ENCODE data around the gene CABLES1. TPM values are rescaled to one million over a fixed set of nuclear protein-coding genes. Genes with fewer than 3 reads are reported as not detected.

Gene CABLES1
- total and polyA plus RNA-seq, 2 donors from 2014 or later, result 7.6 to 40.5 TPM

DNA sequence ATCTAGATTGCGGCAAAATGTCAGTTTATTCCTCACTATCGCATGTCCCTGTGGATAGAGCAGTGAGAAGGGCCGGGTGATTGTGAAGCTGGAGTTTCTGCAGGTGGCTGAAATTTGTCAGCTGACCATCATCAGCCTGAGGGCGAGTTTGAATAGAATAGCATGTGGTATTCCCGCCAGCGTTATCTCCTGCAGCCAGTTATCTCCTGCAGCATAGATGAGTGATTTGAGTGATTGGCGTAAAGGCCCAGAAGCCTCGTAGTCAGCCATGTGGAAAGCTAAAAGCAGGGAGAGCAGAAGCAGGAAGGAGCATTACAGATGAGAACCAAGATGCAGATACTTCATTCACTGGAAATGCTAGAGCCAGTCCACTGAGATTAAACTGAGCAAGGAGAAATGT lies 65.5 kb downstream of the CABLES1 start:
- H3K4me3 ChIP-seq (ENCODE audit: low read length in 3 of 3), result no peak overlapping the region
- H3K27me3 ChIP-seq (ENCODE audit: control insufficient read depth, insufficient read depth, low read length), result no peaks in the 10 kb centered on the region
- no peak overlapping the region for H3K9ac ChIP-seq (ENCODE audit: low read length in 3 of 3)
- peaks cover 0 to 15% (median 0%) of the 10 kb centered on the region in 3 donors for H3K36me3 ChIP-seq (ENCODE audit: control insufficient read depth in 2 of 3, insufficient read depth in 3 of 3, low read length in 3 of 3)
- no peak overlapping the region for H3K27ac ChIP-seq (ENCODE audit: low read depth in 2 of 2, low read length in 2 of 2)
- intact Hi-C loops (cut with DNase I), result no loop called here
- FAIRE-seq (no peak), DNase-seq (no peak)
- peaks cover 4 to 10% (median 5%) of the 10 kb centered on the region in 3 donors for H3K4me1 ChIP-seq (ENCODE audit: control insufficient read depth in 2 of 3, insufficient read depth in 2 of 3, low read depth in 1 of 3, low read length in 3 of 3)
- TF ChIP-seq, protein P1, sequence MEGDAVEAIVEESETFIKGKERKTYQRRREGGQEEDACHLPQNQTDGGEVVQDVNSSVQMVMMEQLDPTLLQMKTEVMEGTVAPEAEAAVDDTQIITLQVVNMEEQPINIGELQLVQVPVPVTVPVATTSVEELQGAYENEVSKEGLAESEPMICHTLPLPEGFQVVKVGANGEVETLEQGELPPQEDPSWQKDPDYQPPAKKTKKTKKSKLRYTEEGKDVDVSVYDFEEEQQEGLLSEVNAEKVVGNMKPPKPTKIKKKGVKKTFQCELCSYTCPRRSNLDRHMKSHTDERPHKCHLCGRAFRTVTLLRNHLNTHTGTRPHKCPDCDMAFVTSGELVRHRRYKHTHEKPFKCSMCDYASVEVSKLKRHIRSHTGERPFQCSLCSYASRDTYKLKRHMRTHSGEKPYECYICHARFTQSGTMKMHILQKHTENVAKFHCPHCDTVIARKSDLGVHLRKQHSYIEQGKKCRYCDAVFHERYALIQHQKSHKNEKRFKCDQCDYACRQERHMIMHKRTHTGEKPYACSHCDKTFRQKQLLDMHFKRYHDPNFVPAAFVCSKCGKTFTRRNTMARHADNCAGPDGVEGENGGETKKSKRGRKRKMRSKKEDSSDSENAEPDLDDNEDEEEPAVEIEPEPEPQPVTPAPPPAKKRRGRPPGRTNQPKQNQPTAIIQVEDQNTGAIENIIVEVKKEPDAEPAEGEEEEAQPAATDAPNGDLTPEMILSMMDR (IDR thresholded peaks at IDR 0.05; ENCODE audit: borderline replicate concordance, extremely low read depth, insufficient read depth), result no peak
- H3K9me3 ChIP-seq (ENCODE audit: control insufficient read depth in 2 of 3, insufficient read depth in 1 of 3, low read length in 3 of 3), result no peaks in the 10 kb centered on the region

DNA sequence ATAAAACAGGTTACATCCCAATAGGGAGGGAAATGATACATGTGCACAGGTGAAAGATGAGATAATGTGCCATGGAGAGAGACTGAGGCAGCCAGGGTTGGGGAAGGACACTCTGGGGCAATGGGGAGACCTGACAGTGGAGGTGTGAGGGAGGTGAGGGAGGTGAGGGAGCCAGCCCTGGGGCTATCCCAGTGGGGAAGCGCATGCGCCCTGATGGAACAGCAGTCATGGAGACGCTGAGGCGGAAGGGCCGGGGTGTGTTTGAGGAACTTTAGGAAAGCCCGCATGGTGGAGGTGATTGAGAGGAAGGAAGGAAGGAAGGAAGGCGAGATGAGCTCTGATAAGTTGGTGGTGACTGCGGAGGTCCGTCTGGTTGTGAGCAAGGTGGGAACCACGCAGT lies 66.5 kb downstream of the CABLES1 start:
- TF ChIP-seq, protein P1 (IDR thresholded peaks at IDR 0.05; ENCODE audit: borderline replicate concordance, extremely low read depth, insufficient read depth), result no peak
- no peaks in the 10 kb centered on the region for H3K9me3 ChIP-seq (ENCODE audit: control insufficient read depth in 2 of 3, insufficient read depth in 1 of 3, low read length in 3 of 3)
- H3K36me3 ChIP-seq (ENCODE audit: control insufficient read depth in 2 of 3, insufficient read depth in 3 of 3, low read length in 3 of 3), result peaks cover 0 to 15% (median 0%) of the 10 kb centered on the region in 3 donors
- intact Hi-C loops (cut with DNase I), result no loop called here
- no peaks in the 10 kb centered on the region for H3K27me3 ChIP-seq (ENCODE audit: control insufficient read depth, insufficient read depth, low read length)
- H3K9ac ChIP-seq (ENCODE audit: low read length in 3 of 3), result no peak overlapping the region
- no peak overlapping the region for H3K27ac ChIP-seq (ENCODE audit: low read depth in 2 of 2, low read length in 2 of 2)
- H3K4me3 ChIP-seq (ENCODE audit: low read length in 3 of 3), result no peak overlapping the region
- FAIRE-seq (no peak), DNase-seq (no peak)
- H3K4me1 ChIP-seq (ENCODE audit: control insufficient read depth in 2 of 3, insufficient read depth in 2 of 3, low read depth in 1 of 3, low read length in 3 of 3), result peaks cover 0 to under 1% (median 0%) of the 10 kb centered on the region in 3 donors

DNA sequence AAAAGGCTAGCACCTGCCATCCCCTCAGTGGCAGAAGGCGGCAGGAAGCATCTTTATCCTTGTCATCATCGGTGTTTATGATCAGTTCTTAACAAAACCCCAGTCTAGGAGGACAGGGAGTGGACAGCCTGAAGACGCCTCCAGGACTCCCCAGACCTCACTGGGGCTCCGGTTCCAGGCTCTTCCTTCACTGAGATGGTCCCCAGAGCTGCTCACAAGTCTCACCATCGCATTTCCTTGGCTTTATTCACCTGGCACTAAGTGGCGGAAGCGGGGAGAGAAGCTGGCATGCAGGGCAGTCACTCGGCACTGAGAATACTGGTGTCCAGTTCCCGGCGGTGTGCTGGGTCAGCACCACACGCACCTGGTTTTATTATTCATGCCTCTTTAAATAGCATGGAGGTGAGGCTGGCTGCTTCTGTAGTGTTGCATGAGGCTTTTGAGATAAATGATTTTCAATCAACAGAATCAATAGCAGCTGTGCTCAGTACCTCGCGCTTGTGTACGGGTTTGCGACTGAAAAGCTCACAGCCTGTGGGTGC lies 68.7 kb downstream of the CABLES1 start:
- FAIRE-seq, result no peak
- H3K9me3 ChIP-seq (ENCODE audit: control insufficient read depth in 2 of 3, insufficient read depth in 1 of 3, low read length in 3 of 3), result no peaks in the 10 kb centered on the region
- no peak for DNase-seq
- H3K4me1 ChIP-seq (ENCODE audit: control insufficient read depth in 2 of 3, insufficient read depth in 2 of 3, low read depth in 1 of 3, low read length in 3 of 3), result no peaks in the 10 kb centered on the region
- H3K27ac ChIP-seq (ENCODE audit: low read depth in 2 of 2, low read length in 2 of 2), result no peak overlapping the region
- intact Hi-C loops (cut with DNase I), result no loop called here
- H3K9ac ChIP-seq (ENCODE audit: low read length in 3 of 3), result no peak overlapping the region
- no peak overlapping the region for H3K4me3 ChIP-seq (ENCODE audit: low read length in 3 of 3)
- TF ChIP-seq, protein P1 (IDR thresholded peaks at IDR 0.05; ENCODE audit: borderline replicate concordance, extremely low read depth, insufficient read depth), result no peak
- H3K27me3 ChIP-seq (ENCODE audit: control insufficient read depth, insufficient read depth, low read length), result no peaks in the 10 kb centered on the region
- H3K36me3 ChIP-seq (ENCODE audit: control insufficient read depth in 2 of 3, insufficient read depth in 3 of 3, low read length in 3 of 3), result peaks cover 0 to 3% (median 0%) of the 10 kb centered on the region in 3 donors

Measured in kidney (tissue), 14 donors.